HG03064 (cell line): ENCODE results near the gene TET2.
A peak's percentile ranks its signal among the peaks of the same experiment; 100 is the strongest.

Experiments
- ATAC-seq: cut with Tn5 transposase; IDR thresholded peaks from one replicate; pipeline ENCODE4 v1.9.1; 2021; ENCODE audit warnings: low read depth; ENCODE audit not compliant: unreplicated experiment

TET2 gene

DNA sequence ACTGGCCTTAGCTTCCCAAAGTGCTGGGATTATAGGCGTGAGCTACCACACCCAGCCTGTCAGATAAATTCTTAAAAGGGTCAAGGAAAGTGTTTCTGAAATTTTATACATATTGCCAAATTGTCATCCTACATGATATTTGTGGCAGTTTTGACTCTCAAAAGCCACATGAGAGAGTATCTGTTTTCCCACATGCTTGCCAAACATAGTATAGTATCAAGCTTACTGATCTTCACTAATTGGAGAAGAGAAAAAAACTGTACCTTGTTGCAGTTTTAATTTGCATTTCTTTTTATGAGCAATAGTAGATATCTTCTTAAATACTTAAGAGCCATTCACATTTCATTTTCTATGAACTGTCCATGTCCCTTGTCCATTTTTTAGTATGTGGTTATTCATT, 83.6 kb downstream of the TET2 start:
- no peak for ATAC-seq

DNA sequence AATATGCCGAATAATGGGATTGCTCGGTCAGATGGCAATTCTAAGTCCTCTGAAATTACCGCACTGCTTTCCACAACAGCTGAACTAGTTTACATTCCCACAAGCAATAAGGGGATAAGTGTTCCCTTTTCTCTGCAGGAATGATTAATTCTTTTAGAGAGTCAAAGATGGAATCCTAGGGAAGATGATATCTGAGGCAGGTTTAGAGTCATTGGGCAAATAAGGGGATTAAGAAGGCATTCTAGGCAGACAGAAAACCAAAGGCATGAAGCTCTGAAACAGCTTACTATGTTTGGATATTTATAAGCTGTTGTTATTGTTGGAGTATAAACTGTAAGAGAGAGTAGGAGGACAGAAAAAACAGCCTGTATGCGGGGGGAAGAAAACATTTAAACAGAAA, 85.7 kb downstream of the TET2 start:
- no peak for ATAC-seq

DNA sequence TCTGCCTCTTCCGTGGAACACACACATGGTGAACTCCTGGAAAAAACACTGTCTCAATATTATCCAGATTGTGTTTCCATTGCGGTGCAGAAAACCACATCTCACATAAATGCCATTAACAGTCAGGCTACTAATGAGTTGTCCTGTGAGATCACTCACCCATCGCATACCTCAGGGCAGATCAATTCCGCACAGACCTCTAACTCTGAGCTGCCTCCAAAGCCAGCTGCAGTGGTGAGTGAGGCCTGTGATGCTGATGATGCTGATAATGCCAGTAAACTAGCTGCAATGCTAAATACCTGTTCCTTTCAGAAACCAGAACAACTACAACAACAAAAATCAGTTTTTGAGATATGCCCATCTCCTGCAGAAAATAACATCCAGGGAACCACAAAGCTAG, 87.9 kb downstream of the TET2 start:
- no peak for ATAC-seq

DNA sequence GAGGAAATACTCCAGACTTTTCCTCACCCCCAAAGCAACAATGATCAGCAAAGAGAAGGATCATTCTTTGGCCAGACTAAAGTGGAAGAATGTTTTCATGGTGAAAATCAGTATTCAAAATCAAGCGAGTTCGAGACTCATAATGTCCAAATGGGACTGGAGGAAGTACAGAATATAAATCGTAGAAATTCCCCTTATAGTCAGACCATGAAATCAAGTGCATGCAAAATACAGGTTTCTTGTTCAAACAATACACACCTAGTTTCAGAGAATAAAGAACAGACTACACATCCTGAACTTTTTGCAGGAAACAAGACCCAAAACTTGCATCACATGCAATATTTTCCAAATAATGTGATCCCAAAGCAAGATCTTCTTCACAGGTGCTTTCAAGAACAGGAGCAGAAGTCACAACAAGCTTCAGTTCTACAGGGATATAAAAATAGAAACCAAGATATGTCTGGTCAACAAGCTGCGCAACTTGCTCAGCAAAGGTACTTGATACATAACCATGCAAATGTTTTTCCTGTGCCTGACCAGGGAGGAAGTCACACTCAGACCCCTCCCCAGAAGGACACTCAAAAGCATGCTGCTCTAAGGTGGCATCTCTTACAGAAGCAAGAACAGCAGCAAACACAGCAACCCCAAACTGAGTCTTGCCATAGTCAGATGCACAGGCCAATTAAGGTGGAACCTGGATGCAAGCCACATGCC, 89.7 kb downstream of the TET2 start:
- ATAC-seq = peak; percentile 83

DNA sequence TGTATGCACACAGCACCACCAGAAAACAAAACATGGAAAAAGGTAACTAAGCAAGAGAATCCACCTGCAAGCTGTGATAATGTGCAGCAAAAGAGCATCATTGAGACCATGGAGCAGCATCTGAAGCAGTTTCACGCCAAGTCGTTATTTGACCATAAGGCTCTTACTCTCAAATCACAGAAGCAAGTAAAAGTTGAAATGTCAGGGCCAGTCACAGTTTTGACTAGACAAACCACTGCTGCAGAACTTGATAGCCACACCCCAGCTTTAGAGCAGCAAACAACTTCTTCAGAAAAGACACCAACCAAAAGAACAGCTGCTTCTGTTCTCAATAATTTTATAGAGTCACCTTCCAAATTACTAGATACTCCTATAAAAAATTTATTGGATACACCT, 90.2 kb downstream of the TET2 start:
- peak; percentile 38 for ATAC-seq

DNA sequence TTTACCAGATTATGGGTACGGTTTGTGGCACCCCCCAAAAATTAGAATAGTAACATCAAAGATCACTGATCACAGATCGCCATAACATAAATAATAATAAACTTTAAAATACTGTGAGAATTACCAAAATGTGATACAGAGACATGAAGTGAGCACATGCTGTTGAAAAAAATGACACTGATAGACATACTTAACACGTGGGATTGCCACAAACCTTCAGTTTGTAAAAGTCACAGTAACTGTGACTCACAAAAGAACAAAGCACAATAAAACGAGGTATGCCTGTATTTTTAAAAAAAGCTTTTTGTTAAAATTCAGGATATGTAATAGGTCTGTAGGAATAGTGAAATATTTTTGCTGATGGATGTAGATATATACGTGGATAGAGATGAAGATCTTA, 93.4 kb downstream of the TET2 start:
- ATAC-seq = no peak

DNA sequence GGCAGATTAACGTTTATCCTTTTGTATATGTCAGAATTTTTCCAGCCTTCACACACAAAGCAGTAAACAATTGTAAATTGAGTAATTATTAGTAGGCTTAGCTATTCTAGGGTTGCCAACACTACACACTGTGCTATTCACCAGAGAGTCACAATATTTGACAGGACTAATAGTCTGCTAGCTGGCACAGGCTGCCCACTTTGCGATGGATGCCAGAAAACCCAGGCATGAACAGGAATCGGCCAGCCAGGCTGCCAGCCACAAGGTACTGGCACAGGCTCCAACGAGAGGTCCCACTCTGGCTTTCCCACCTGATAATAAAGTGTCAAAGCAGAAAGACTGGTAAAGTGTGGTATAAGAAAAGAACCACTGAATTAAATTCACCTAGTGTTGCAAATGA, 94.8 kb downstream of the TET2 start:
- no peak for ATAC-seq

DNA sequence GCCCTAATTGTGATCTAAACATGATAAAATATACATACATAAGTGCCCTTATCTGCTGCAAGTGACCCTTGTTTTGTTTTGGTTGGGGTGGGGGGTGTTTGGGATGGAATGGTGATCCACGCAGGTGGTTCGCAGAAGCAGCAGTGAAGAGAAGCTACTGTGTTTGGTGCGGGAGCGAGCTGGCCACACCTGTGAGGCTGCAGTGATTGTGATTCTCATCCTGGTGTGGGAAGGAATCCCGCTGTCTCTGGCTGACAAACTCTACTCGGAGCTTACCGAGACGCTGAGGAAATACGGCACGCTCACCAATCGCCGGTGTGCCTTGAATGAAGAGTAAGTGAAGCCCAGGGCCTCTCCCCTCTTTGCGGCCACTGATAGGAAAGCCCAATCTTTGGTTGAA, 96.8 kb downstream of the TET2 start:
- no peak for ATAC-seq

DNA sequence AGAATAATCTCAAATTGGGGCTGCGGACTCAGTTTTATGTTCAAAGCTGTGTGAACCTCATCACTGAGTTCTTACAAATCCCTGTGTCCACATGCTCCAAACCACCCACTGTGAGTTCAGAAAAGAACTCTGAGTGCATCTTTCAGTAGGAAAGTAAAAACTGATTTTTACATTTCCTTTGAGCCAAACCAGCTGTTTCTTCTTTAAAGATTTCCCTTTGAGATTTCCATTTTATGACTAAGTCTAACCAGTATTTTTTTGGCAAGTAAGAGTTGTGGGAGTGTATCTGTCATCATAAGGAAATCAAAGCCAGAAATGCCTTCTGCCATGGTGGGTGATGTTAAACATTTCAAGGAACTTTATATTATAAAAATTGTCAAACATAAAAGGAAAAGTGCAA, 100.0 kb downstream of the TET2 start:
- no peak for ATAC-seq

DNA sequence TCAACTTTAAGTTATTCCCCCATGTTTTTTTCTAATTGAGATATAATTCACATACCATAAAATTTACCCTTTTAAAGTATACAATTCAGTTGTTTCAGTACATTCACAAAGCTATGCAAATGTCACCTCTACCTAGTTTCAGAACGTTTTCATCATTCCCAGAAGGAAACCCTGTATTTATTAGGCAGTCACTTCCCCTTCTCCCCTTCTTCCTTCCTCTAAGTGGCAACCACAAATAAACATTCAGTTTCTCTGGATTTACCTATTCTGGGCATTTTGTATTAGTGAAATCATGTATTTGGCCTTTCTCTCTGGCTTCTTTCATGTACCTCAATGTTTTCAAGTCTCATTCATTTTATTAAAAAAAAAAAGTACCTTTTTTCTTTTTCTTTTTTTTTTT, 101.9 kb downstream of the TET2 start:
- ATAC-seq = no peak

DNA sequence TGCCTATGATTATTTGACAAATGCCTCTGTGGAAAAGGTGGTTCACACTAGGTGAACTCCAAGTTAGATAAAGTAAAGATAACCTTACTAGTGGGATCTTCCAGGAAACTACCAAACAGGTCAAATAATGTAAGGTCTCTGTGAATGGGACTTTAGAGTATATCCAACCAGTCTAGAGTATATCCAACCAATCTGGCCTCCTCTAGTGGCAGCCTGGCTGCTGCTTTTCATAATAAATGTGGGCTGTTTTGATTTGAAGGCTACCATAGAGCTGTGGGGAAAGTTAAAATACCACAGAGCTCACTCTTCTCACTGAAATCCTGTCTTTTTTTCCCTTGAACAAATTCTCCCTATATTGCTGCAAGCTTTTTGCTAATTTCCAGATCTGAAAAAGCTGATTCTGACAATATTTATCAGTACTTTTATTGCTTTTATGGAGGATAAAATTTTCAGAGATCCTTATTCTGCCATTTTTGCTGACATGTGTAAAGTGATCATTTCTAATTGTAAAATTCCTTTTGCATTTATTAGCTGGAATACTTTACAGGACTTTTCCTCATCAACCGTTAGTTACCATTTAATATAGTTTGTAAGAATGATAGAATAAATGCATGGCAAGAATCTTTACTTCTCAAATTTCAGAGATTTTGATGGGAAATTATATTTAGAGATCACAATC, 111.3 kb downstream of the TET2 start:
- no peak for ATAC-seq

DNA sequence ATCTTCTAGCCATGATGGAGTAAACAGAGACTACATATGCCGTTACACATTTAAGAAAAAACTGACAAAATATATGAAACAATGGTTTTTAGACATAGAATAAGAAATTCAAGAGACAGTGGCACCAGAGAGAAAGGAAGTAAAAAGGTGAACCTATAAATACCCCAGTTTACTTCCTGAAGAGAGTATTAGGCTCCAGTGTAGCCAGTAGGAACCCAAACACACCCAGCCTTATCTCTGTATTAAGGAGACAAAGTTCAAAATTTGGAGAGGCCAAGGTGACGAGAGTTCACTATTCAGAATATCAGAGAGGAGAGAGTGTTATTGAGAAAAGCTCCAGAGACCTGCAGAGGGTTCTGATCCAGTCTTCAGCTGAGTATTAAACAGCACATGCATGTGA, 119.0 kb downstream of the TET2 start:
- no peak for ATAC-seq

DNA sequence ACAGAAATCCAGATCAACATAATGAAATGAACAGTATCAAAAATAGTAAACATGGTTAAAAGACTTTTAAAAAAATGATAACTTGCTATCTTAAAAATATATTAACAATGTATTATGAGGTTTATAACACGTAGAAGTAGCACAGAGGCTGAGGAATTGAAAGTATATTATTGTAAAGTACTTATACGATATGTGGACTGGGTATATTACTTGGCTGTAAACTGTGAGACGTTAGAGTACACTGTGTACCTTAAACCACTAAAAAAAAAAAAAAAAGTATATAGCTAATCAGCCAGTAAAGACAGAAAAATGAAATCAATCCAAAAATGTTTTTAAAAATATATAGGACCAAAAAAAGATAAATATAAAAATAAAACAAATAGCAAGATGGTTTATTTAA, 120.6 kb downstream of the TET2 start:
- no peak for ATAC-seq

DNA sequence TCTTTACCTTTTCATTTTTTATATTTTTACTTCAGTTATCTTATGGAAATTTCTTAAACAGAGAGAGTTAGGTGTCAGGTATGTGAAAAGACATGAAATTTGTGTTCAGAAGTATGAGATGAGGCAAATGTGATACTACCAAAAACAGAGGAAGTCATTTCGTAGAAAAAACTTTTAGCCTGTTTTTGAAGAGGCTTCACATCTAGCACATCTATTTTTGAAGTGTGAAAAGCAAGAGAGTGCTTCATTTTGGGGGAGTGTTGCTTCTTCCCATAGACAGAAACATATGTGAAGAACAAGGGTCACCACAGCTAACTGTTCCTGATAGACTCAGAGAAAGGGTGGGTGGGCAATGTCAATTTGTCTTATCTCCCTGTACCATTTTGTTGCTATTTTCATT, 125.3 kb downstream of the TET2 start:
- no peak for ATAC-seq

DNA sequence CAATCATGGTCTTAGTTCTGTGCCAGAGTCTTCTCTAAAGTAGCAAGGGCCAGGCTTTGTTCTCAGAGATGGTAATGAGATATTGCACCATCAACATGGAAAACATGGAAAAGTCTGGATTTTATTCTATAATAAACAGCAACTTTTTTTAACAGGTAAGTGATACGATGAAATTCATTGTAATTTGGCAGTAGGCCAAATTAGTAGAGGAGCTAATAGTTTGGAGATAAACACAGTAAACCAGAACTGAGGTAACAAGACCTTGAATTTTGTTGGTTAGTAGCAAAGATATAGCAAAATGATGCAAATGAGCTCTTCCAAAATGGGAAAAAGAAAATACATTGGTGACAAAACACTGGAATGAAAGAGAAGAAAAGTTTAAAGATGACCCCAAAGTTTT, 126.6 kb downstream of the TET2 start:
- ATAC-seq = no peak

DNA sequence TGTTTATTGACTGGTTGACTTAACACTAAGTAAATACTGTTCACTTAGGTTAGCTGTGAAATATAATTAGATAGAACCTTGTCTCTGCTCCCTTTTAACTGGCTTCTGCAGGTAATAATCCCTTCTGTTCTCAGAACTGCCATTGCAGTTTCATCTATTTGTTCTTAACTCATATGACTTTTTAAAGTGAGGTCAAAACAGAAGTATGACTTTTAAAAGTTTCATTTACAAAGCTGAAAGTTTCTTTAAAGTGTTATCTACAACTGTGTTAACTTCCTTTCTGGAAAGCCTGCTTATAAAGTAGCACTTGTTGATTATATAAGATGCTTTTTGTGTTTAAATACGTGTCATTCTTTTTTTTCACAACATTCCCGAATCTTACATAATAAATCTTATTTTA, 127.4 kb downstream of the TET2 start:
- no peak for ATAC-seq

DNA sequence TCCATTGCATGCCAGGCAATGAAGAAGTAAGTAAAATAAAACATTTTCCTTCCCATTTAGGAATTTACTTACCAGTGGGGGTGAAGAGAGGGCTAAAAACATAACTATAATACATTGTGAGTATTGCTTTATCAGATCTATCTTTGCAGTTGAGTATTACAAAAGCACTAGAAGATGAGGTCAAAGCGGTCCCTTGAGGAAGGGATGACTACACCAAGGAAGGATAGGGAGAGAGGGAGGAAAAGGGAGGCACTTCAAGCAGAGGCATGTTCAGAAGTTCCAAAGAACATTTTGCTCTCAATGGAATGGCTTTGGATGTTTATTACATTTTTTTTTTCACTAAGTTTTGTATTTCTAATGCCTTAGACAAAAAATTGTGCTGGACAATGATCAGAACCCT, 127.8 kb downstream of the TET2 start:
- no peak for ATAC-seq

DNA sequence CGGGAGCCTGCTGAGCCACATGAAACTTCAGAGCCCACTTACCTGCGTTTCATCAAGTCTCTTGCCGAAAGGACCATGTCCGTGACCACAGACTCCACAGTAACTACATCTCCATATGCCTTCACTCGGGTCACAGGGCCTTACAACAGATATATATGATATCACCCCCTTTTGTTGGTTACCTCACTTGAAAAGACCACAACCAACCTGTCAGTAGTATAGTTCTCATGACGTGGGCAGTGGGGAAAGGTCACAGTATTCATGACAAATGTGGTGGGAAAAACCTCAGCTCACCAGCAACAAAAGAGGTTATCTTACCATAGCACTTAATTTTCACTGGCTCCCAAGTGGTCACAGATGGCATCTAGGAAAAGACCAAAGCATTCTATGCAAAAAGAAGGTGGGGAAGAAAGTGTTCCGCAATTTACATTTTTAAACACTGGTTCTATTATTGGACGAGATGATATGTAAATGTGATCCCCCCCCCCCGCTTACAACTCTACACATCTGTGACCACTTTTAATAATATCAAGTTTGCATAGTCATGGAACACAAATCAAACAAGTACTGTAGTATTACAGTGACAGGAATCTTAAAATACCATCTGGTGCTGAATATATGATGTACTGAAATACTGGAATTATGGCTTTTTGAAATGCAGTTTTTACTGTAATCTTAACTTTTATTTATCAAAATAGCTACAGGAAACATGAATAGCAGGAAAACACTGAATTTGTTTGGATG, 129.9 kb downstream of the TET2 start:
- ATAC-seq = no peak

DNA sequence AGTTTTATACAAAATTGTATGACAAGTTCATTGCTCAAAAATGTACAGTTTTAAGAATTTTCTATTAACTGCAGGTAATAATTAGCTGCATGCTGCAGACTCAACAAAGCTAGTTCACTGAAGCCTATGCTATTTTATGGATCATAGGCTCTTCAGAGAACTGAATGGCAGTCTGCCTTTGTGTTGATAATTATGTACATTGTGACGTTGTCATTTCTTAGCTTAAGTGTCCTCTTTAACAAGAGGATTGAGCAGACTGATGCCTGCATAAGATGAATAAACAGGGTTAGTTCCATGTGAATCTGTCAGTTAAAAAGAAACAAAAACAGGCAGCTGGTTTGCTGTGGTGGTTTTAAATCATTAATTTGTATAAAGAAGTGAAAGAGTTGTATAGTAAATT, 131.0 kb downstream of the TET2 start:
- ATAC-seq = no peak

DNA sequence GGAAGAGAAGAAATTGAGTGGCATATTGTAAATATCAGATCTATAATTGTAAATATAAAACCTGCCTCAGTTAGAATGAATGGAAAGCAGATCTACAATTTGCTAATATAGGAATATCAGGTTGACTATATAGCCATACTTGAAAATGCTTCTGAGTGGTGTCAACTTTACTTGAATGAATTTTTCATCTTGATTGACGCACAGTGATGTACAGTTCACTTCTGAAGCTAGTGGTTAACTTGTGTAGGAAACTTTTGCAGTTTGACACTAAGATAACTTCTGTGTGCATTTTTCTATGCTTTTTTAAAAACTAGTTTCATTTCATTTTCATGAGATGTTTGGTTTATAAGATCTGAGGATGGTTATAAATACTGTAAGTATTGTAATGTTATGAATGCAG, 132.6 kb downstream of the TET2 start:
- no peak for ATAC-seq

DNA sequence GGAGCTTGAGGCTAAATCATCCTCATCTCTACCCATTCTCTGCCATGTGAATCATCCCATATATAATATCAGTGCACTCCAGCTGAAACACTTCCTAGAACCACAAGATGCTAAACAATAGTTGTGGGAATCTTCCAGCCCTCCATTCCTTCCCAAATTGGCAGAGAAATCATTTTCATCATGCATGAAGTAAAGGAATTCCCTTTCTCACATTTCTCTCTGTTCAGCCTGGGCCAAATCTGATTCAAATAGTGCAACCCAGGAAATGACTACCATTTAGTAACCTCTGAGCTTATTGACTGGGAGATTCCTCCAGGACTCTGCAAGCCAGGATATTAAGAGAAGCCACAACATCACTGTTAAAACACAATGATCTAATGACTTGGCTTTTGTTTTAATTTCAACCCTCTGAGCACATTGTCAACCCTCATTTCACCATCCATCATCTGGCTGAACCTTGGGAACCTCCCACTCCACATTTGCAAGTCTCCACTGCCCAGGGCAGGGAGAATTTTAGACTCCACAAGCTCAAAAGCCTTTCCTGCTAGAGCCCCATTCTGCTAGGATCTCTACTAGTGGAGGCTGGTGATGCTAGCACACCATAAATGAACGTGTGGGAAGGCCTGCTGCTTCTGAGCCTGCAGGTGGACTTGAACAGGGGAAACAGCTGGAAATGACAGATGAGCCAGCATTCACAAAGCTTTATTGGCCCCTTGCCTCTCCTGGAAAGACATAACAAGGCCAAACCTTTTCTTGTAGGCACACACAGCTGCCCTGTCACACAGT, 133.9 kb downstream of the TET2 start:
- ATAC-seq = no peak
